CD14-positive monocyte (primary cell): ENCODE data around the gene GPR3. TPM values are rescaled to one million over a fixed set of nuclear protein-coding genes. Genes with fewer than 3 reads are reported as not detected.

Source experiments
- DNase-seq, 3 donors: peaks; one replicate each; pipeline ENCODE4 v3.0.0-alpha.2; 2011 to 2022
- H2AFZ ChIP-seq: 2 replicates; pipeline ENCODE4 v1.6.0; 2012; ENCODE audit warnings: mild to moderate bottlenecking, low read depth, low read length, inconsistent platforms; ENCODE audit not compliant: insufficient read depth, poor library complexity, severe bottlenecking
- H3K27ac ChIP-seq, 2 donors: 1 replicate in 1 of 2; 2 replicates in 1 of 2; pipeline ENCODE4 v1.5.1; 2012 to 2013; ENCODE audit warnings: low read length in 2 of 2, control low read depth in 1 of 2, inconsistent platforms in 1 of 2, low read depth in 1 of 2, mild to moderate bottlenecking in 1 of 2
- H3K27me3 ChIP-seq, 2 donors: one replicate each; pipeline versions ENCODE4 v1.6.0 to v1.6.1; 2011 to 2013; ENCODE audit warnings: low read length in 2 of 2; ENCODE audit not compliant: control insufficient read depth in 2 of 2, insufficient read depth in 2 of 2
- H3K36me3 ChIP-seq, 2 donors: replicated peaks in 1 of 2; 1 replicate in 1 of 2; 2 replicates in 1 of 2; pipeline versions ENCODE4 v1.5.1 to v1.6.1; 2012 to 2013; ENCODE audit warnings: low read length in 2 of 2, control low read depth in 1 of 2, inconsistent platforms in 1 of 2, mild to moderate bottlenecking in 1 of 2; ENCODE audit not compliant: insufficient read depth in 2 of 2, control insufficient read depth in 1 of 2
- H3K4me1 ChIP-seq, 2 donors: 1 replicate in 1 of 2; 2 replicates in 1 of 2; pipeline versions ENCODE4 v1.5.1 to v1.6.1; 2012 to 2013; ENCODE audit warnings: low read length in 2 of 2, control low read depth in 1 of 2, inconsistent platforms in 1 of 2, mild to moderate bottlenecking in 1 of 2, moderate library complexity in 1 of 2; ENCODE audit not compliant: insufficient read depth in 2 of 2, control insufficient read depth in 1 of 2
- H3K4me2 ChIP-seq: replicated peaks from 2 replicates; pipeline ENCODE3; 2012; ENCODE audit warnings: low read length, moderate library complexity, mild to moderate bottlenecking; ENCODE audit not compliant: poor library complexity, severe bottlenecking; ENCODE audit errors: extremely low read depth
- H3K4me3 ChIP-seq, 3 experiments: fragments of 200-600 bp in 1 of 3; sonication (generic) in 1 of 3; replicated peaks in 1 of 3; 1 replicate in 2 of 3; 2 replicates in 1 of 3; pipeline ENCODE4 v1.5.1; 2011 to 2013; ENCODE audit warnings: low read length in 3 of 3, mild to moderate bottlenecking in 3 of 3, control low read depth in 2 of 3, low read depth in 2 of 3, inconsistent platforms in 1 of 3, moderate library complexity in 1 of 3
- H3K79me2 ChIP-seq: 2 replicates; pipeline ENCODE4 v1.6.0; 2012; ENCODE audit warnings: mild to moderate bottlenecking, control low read depth, inconsistent platforms, low read length, moderate library complexity; ENCODE audit not compliant: insufficient read depth
- H3K9ac ChIP-seq: 2 replicates; pipeline ENCODE4 v1.6.0; 2017; ENCODE audit warnings: low read length, mild to moderate bottlenecking; ENCODE audit not compliant: insufficient read depth, poor library complexity, severe bottlenecking
- H3K9me3 ChIP-seq, 2 donors: replicated peaks in 1 of 2; 1 replicate in 1 of 2; 2 replicates in 1 of 2; pipeline versions ENCODE4 v1.5.1 to v1.6.1; 2012 to 2013; ENCODE audit warnings: low read length in 2 of 2, control low read depth in 1 of 2; ENCODE audit not compliant: control insufficient read depth in 1 of 2, insufficient read depth in 1 of 2
- H4K20me1 ChIP-seq: 2 replicates; pipeline ENCODE4 v1.6.0; 2012; ENCODE audit warnings: mild to moderate bottlenecking, low read length, control low read depth, moderate library complexity; ENCODE audit not compliant: insufficient read depth
- H3K27ac Mint-ChIP-seq, 7 donors: one replicate each; pipeline ENCODE4 v1.8.0; 2020; ENCODE audit warnings: mild to moderate bottlenecking in 7 of 7, mixed read lengths in 7 of 7, moderate library complexity in 6 of 7, inconsistent platforms in 2 of 7
- H3K27me3 Mint-ChIP-seq, 3 donors: one replicate each; pipeline ENCODE4 v1.8.0; 2021 to 2022; ENCODE audit warnings: low read depth in 3 of 3, mild to moderate bottlenecking in 3 of 3, mixed read lengths in 3 of 3, moderate library complexity in 3 of 3, inconsistent platforms in 1 of 3
- H3K36me3 Mint-ChIP-seq, 2 donors: one replicate each; pipeline ENCODE4 v1.8.0; 2020; ENCODE audit warnings: mixed read lengths in 2 of 2, inconsistent platforms in 1 of 2, mild to moderate bottlenecking in 1 of 2
- H3K4me1 Mint-ChIP-seq: one replicate; pipeline ENCODE4 v1.8.0; 2020; ENCODE audit warnings: mild to moderate bottlenecking, mixed read lengths
- H3K4me3 Mint-ChIP-seq, 2 donors: one replicate each; pipeline ENCODE4 v1.8.0; 2020; ENCODE audit warnings: mild to moderate bottlenecking in 2 of 2, mixed read lengths in 2 of 2, moderate library complexity in 1 of 2
- H3K9me3 Mint-ChIP-seq, 7 donors: one replicate each; pipeline ENCODE4 v1.8.0; 2020 to 2022; ENCODE audit warnings: mixed read lengths in 7 of 7, mild to moderate bottlenecking in 6 of 7, moderate library complexity in 6 of 7, inconsistent platforms in 2 of 7
- WGBS: methylation state at CpG from one replicate; pipeline ENCODE4 v1.1.5; 2013; ENCODE audit warnings: missing lambda C conversion rate; ENCODE audit not compliant: insufficient coverage; 5-methylcytosine and 5-hydroxymethylcytosine counted together
- intact Hi-C, 2 donors: fragments of 100-400 bp; cut with micrococcal nuclease; formaldehyde crosslinking; loops; one replicate each; pipeline versions ENCODE4 v1.15.0 to v1.15.1; 2023
- polyA plus RNA-seq, 3 donors: library from polyadenylated mRNA; depleted of rRNA in 1 of 3; unstranded in 2 of 3; stranded (reverse) in 1 of 3; fragments of 300-500 nt in 2 of 3; fragments of >200 nt in 1 of 3; fragmentation: Illumina TruSeq in 2 of 3; gene quantifications; 1 replicate in 2 of 3; 2 replicates in 1 of 3; pipeline ENCODE4 v1.2.3, GENCODE V29; 2012 to 2021
- TF ChIP-seq, protein P1 (sequence below): fragments of 200-600 bp; IDR thresholded peaks from one replicate; pipeline ENCODE4 v1.8.0; 2022; ENCODE audit warnings: antibody characterized with exemption, mild to moderate bottlenecking

GPR3 gene
- polyA plus RNA-seq, 3 donors, result 0.26 to 2.7 TPM; not detected in 1

DNA sequence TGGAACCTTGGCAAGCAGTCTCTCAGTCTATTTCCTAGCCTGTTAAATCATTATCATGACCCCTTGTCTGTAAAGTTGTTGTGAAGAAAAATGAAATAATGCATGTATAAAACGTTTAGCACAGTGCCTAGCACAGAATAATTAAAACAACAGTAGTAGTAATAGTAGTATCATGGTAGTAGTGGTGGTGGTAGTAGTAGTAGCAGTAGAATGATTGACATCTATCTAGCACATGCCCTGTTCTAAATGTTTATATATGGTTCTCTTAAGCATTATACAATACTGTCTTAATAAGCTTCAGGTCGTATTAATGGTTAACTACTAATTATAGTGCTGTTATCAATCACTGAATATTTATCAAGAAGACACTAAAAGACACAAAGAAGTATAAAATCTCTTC is 46.7 kb downstream of the GPR3 start:
- no peaks in the 10 kb centered on the region for H3K9me3 Mint-ChIP-seq
- Histone ChIP-seq H4K20me1 (peaks cover 64% of the 10 kb centered on the region), H3K79me2 (peaks cover 89% of the 10 kb centered on the region), H3K36me3 (peaks cover 6 to 23% of the 10 kb centered on the region in 2 donors), H3K4me3 (no peak overlapping the region), H3K27me3 (no peaks in the 10 kb centered on the region), H3K4me2 (peak overlapping the region; percentile 54), H3K4me1 (peaks cover 53 to 58% of the 10 kb centered on the region in 2 donors), H3K9me3 (no peaks in the 10 kb centered on the region), H3K9ac (no peak overlapping the region), H2AFZ (no peak overlapping the region), H3K27ac (peak overlapping the region; percentile 41 to 95)
- no peak overlapping the region for H3K4me3 Mint-ChIP-seq
- peak overlapping the region; percentile 70 to 99 (median 93) for H3K27ac Mint-ChIP-seq
- intact Hi-C loops, result loop anchor here in 1 of 2 donors (10.0 kb wide), 1 partner anchor 56 kb away; the partner anchor contains the start of gene WASF2
- WGBS, result no CpG with 5 or more reads among the region's 2 CpGs
- peaks cover 11 to 35% of the 10 kb centered on the region in 2 donors for H3K36me3 Mint-ChIP-seq
- DNase-seq, result no peak
- H3K27me3 Mint-ChIP-seq, result no peaks in the 10 kb centered on the region
- TF ChIP-seq, protein P1, sequence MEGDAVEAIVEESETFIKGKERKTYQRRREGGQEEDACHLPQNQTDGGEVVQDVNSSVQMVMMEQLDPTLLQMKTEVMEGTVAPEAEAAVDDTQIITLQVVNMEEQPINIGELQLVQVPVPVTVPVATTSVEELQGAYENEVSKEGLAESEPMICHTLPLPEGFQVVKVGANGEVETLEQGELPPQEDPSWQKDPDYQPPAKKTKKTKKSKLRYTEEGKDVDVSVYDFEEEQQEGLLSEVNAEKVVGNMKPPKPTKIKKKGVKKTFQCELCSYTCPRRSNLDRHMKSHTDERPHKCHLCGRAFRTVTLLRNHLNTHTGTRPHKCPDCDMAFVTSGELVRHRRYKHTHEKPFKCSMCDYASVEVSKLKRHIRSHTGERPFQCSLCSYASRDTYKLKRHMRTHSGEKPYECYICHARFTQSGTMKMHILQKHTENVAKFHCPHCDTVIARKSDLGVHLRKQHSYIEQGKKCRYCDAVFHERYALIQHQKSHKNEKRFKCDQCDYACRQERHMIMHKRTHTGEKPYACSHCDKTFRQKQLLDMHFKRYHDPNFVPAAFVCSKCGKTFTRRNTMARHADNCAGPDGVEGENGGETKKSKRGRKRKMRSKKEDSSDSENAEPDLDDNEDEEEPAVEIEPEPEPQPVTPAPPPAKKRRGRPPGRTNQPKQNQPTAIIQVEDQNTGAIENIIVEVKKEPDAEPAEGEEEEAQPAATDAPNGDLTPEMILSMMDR, result no peak
- H3K4me1 Mint-ChIP-seq, result peaks cover 58% of the 10 kb centered on the region

DNA sequence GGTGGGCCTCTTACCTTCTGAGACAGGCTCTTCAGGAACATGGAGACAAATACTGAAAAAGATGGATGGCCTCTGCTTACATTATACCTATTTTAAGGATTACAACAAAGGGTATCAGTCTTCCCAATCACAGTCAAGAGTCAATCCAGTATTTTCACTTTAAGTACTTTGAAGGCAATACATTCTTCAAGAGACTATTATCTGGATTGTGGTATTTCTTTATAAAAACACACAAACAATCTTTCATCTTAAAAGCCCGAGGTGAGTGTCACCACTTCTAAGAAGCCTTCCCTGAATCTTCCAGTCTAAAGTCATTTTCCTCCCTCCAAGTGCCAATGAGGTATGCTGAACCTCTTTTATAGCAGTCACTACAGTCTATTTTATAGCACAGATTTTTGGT is 52.2 kb downstream of the GPR3 start:
- Histone ChIP-seq H3K9me3 (no peaks in the 10 kb centered on the region), H3K27me3 (no peaks in the 10 kb centered on the region), H3K4me1 (peaks cover 3% of the 10 kb centered on the region in 2 donors), H2AFZ (no peak overlapping the region), H3K4me3 (no peak overlapping the region), H4K20me1 (peaks cover 97% of the 10 kb centered on the region), H3K79me2 (peaks cover 98% of the 10 kb centered on the region), H3K27ac (peak overlapping the region in 1 of 2 donors; percentile 60), H3K9ac (no peak overlapping the region), H3K4me2 (no peak overlapping the region), H3K36me3 (peaks cover 22 to 63% of the 10 kb centered on the region in 2 donors)
- Mint-ChIP-seq H3K36me3 (peaks cover 17 to 48% of the 10 kb centered on the region in 2 donors), H3K27ac (peak overlapping the region in 3 of 7 donors; percentile 23 to 51 (median 25)), H3K9me3 (no peaks in the 10 kb centered on the region), H3K27me3 (peaks cover 0 to 1% (median 0%) of the 10 kb centered on the region in 3 donors), H3K4me3 (no peak overlapping the region), H3K4me1 (peaks cover 18% of the 10 kb centered on the region)
- TF ChIP-seq, protein P1, result no peak
- intact Hi-C loops, result no loop called here
- WGBS, result no CpG with 5 or more reads among the region's 1 CpG
- DNase-seq, result no peak

Other genes starting within 250 kb of the GPR3 start
- 10 to 100 TPM in 1 of 3 donors, 1 to 10 TPM in 2; 4.5 to 14.2 (median 4.6) TPM for gene SLC9A1, start 237.5 kb upstream of the GPR3 start, polyA plus RNA-seq
- 10 to 100 TPM in 1 of 3 donors, 1 to 10 TPM in 2; 2.1 to 26.6 (median 4.3) TPM for gene WDTC1, start 158.0 kb upstream of the GPR3 start, polyA plus RNA-seq
- 10 to 100 TPM; 23.2 to 29.0 (median 24.6) TPM for gene TMEM222, start 70.5 kb upstream of the GPR3 start, polyA plus RNA-seq
- gene SYTL1, start 50.6 kb upstream of the GPR3 start, polyA plus RNA-seq, result 10 to 100 TPM; 26.9 to 95.8 (median 44.6) TPM
- gene MAP3K6, start 25.7 kb upstream of the GPR3 start, polyA plus RNA-seq, result 10 to 100 TPM in 1 of 3 donors, 1 to 10 TPM in 2; 3.2 to 14.8 (median 6.7) TPM
- gene FCN3, start 17.8 kb upstream of the GPR3 start, polyA plus RNA-seq, result not detected
- gene CD164L2, start 9.3 kb upstream of the GPR3 start, polyA plus RNA-seq, result not detected
- 10 to 100 TPM; 53.5 to 91.6 (median 86.4) TPM for gene WASF2, start 97.5 kb downstream of the GPR3 start, polyA plus RNA-seq
- 1 to 10 TPM in 1 of 3 donors, under 1 TPM in 2; 0.16 to 3.3 (median 0.30) TPM for gene AHDC1, start 211.5 kb downstream of the GPR3 start, polyA plus RNA-seq
- gene FGR, start 242.6 kb downstream of the GPR3 start, polyA plus RNA-seq, result 1,000 to 10,000 TPM in 1 of 3 donors, 100 to 1,000 TPM in 2; 371 to 1,340 (median 571) TPM